HUES48 (cell line): ENCODE results near the gene MYDGF.

Experiments
- H3K27ac ChIP-seq: one replicate; pipeline ENCODE4 v1.7.0; 2013; ENCODE audit warnings: low read depth, low read length, inconsistent platforms
- H3K27me3 ChIP-seq: 2 replicates; pipeline ENCODE4 v1.6.1; 2013; ENCODE audit warnings: mild to moderate bottlenecking, low read length; ENCODE audit not compliant: control insufficient read depth, insufficient read depth
- H3K36me3 ChIP-seq: 2 replicates; pipeline ENCODE4 v1.6.1; 2013; ENCODE audit warnings: low read length; ENCODE audit not compliant: control insufficient read depth, insufficient read depth
- H3K4me1 ChIP-seq: 2 replicates; pipeline ENCODE4 v1.6.1; 2013; ENCODE audit warnings: mild to moderate bottlenecking, low read length; ENCODE audit not compliant: control insufficient read depth, insufficient read depth
- H3K4me3 ChIP-seq: 2 replicates; pipeline ENCODE4 v1.5.1; 2013; ENCODE audit warnings: mild to moderate bottlenecking, low read depth, low read length
- H3K9ac ChIP-seq: 2 replicates; pipeline ENCODE4 v1.6.1; 2013; ENCODE audit warnings: mild to moderate bottlenecking, low read depth, low read length, moderate library complexity
- H3K9me3 ChIP-seq: 2 replicates; pipeline ENCODE4 v1.6.1; 2013; ENCODE audit warnings: low read length; ENCODE audit not compliant: control insufficient read depth, insufficient read depth

The MYDGF gene

GRCh38 chr19:4699826-4700692, 29.9 kb upstream of the MYDGF start:
- Histone ChIP-seq H3K36me3 (peaks cover 78% of the 10 kb centered on the region), H3K9me3 (no peaks in the 10 kb centered on the region), H3K4me3 (no peak overlapping the region), H3K27ac (no peak overlapping the region), H3K27me3 (no peaks in the 10 kb centered on the region), H3K4me1 (no peaks in the 10 kb centered on the region), H3K9ac (no peak overlapping the region)

DNA sequence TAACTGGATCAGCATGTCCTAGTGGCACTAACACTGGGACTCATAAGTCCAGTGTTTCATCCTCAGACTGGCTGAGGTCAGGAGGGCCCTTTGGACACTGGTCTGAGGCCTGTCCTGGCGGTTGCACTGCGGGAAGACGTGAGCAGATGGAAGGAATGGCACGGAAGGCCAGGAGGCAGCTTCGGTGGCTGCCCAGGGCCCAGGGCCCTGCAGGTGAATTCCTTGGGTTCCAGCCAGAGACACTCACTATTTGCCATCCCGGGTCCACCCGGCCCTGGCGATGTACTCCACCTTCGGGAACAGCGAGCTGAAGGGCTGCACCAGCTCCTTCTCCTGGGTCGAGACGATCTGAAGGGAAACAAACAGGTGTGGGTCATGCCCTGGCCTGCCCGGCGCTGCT, 27.2 kb upstream of the MYDGF start:
- H3K36me3 ChIP-seq, result peaks cover 83% of the 10 kb centered on the region
- H3K4me3 ChIP-seq, result no peak overlapping the region
- H3K27ac ChIP-seq, result no peak overlapping the region
- no peak overlapping the region for H3K9ac ChIP-seq
- H3K9me3 ChIP-seq, result no peaks in the 10 kb centered on the region
- no peaks in the 10 kb centered on the region for H3K27me3 ChIP-seq
- H3K4me1 ChIP-seq, result no peaks in the 10 kb centered on the region

DNA sequence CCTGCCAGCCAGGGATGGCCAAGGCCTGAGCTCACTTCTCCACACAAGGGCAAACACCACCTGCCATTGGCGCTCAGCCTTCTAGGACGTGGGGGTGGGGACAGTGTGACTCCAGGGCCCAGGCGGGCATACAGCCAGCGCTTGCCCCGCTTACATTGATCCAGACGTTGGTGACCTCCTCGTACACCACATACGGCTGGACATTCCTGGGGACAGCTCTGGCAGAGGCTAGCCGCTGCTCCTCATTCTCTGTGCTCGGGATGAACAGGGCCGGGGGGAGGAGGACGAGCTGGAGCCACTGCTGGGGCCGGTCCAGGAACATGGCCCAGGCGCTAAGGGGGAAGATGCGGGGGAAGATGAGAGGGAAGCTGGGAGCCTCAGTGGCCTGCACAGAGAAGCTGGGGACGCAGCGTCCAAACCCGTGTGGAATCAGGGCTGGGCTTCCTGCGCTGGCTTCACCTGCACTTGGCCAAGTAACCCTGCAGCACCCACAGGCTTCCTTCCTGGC, 25.1 kb upstream of the MYDGF start:
- Histone ChIP-seq H3K9me3 (no peaks in the 10 kb centered on the region), H3K4me1 (no peaks in the 10 kb centered on the region), H3K9ac (no peak overlapping the region), H3K4me3 (no peak overlapping the region), H3K27ac (no peak overlapping the region), H3K36me3 (peaks cover 77% of the 10 kb centered on the region), H3K27me3 (no peaks in the 10 kb centered on the region)

DNA sequence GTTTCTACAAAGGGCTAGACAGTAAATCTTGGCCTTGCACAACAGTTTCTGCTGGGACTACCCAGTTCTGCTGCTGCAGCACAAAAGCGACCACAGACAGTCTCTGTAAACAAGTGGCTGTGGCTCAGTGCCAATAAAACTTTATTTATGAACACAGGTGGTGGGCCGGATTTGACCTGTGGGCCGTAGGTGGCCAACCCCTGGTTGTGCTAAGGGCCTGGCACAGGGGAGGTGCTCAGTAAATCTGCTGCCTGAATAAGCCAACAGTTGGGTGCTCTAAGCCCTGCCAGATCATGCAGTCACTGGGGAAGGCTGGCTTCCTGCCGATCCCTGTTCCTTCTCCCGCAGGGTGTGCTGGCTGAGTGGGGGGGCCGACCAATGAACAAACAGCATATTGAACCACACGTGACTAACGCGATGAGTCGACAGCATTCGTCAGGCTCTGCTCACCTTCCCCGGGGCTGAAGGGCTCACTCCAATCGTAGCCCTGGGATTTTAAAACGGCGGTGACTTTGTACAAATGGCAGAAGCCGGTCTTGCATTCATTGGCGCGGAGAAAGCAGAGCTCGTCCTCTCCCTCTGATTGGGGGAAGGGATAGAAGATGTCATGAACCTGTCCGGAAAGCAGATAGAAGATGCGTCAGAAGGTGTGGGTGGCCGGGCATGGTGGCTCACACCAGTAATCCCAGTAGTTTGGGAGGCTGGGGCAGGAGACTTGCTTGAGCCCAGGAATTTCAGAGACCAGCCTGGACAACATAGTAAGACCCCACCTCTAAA, 24.3 kb upstream of the MYDGF start:
- H3K4me1 ChIP-seq, result no peaks in the 10 kb centered on the region
- no peaks in the 10 kb centered on the region for H3K9me3 ChIP-seq
- H3K36me3 ChIP-seq, result peaks cover 77% of the 10 kb centered on the region
- H3K27me3 ChIP-seq, result no peaks in the 10 kb centered on the region
- H3K4me3 ChIP-seq, result no peak overlapping the region
- H3K27ac ChIP-seq, result no peak overlapping the region
- no peak overlapping the region for H3K9ac ChIP-seq

- Histone ChIP-seq H3K27ac (no peak overlapping the region), H3K36me3 (peaks cover 78% of the 10 kb centered on the region), H3K27me3 (no peaks in the 10 kb centered on the region), H3K9ac (no peak overlapping the region), H3K9me3 (no peaks in the 10 kb centered on the region), H3K4me1 (no peaks in the 10 kb centered on the region), H3K4me3 (no peak overlapping the region)
Observed at GRCh38 chr19:4693471-4694121, 23.5 kb upstream of the MYDGF start.

DNA sequence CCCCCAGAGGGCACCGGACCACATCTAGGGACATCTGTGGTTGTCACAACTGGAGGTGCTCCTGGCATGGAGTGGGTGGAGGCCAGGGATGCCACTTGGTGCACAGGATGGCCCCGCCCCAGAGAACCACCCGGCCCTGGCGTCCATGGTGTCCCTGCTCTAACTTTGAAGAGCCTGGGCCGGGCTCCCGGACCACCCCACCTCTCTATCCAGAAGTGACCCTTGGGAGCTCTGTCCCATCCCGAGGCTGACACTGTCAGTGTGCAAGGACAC, 22.9 kb upstream of the MYDGF start:
- Histone ChIP-seq H3K4me1 (no peaks in the 10 kb centered on the region), H3K36me3 (peaks cover 82% of the 10 kb centered on the region), H3K27me3 (no peaks in the 10 kb centered on the region), H3K9ac (no peak overlapping the region), H3K9me3 (no peaks in the 10 kb centered on the region), H3K4me3 (no peak overlapping the region), H3K27ac (no peak overlapping the region)

GRCh38 chr19:4692251-4693077, 22.3 kb upstream of the MYDGF start:
- Histone ChIP-seq H3K27ac (no peak overlapping the region), H3K36me3 (peaks cover 80% of the 10 kb centered on the region), H3K4me1 (no peaks in the 10 kb centered on the region), H3K9ac (no peak overlapping the region), H3K27me3 (no peaks in the 10 kb centered on the region), H3K4me3 (no peak overlapping the region), H3K9me3 (no peaks in the 10 kb centered on the region)

DNA sequence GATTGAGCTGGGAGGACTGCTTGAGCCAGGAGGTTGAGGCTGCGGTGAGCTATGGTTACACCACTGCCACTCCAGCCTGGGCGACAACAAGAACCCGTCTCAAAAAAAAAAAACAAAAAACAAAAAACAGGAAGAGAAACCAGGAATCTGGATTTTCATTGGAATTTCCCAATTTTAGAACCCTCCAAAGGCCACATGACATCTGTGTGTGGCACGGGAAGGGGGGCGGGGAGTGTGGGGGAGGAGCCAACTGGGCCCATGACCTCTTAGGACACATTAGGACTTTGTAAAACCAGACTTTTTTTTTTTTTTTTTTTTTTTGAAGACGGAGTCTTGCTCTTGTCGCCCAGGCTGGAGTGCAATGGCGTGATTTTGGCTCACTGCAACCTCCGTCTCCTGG, 21.2 kb upstream of the MYDGF start:
- Histone ChIP-seq H3K9ac (no peak overlapping the region), H3K4me3 (no peak overlapping the region), H3K27ac (no peak overlapping the region), H3K4me1 (no peaks in the 10 kb centered on the region), H3K9me3 (no peaks in the 10 kb centered on the region), H3K36me3 (peaks cover 79% of the 10 kb centered on the region), H3K27me3 (no peaks in the 10 kb centered on the region)

DNA sequence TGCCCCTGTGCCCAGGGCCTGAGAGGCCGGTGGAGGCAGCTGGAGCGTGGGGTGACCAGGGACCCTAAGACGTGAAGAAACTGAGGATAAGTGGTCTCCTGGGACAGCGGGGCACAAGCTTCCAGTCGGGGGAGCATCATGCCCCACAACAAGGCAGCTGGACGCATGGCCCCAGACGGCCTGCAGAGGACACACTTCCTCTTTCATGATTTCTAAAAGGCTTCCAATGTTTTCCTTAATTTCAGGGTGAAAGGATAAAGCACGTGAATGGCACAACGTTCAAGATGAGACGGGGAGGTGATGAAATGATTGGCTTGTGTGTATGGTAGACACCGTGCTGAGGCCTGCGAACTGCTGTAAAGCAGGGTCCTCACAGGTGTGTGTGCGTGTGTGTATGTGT, 20.2 kb upstream of the MYDGF start:
- Histone ChIP-seq H3K27ac (no peak overlapping the region), H3K27me3 (no peaks in the 10 kb centered on the region), H3K4me3 (no peak overlapping the region), H3K9me3 (no peaks in the 10 kb centered on the region), H3K36me3 (peaks cover 75% of the 10 kb centered on the region), H3K4me1 (no peaks in the 10 kb centered on the region), H3K9ac (no peak overlapping the region)

- H3K4me3 ChIP-seq, result no peak overlapping the region
- H3K36me3 ChIP-seq, result peaks cover 71% of the 10 kb centered on the region
- no peaks in the 10 kb centered on the region for H3K9me3 ChIP-seq
- no peaks in the 10 kb centered on the region for H3K27me3 ChIP-seq
- no peaks in the 10 kb centered on the region for H3K4me1 ChIP-seq
- no peak overlapping the region for H3K9ac ChIP-seq
- H3K27ac ChIP-seq, result no peak overlapping the region
Observed at GRCh38 chr19:4689403-4689802, 19.3 kb upstream of the MYDGF start.
